Sigmoid colon (tissue), 7 donors: ENCODE measurements around the gene RNFT2. TPM values are rescaled to one million over a fixed set of nuclear protein-coding genes. Genes with fewer than 3 reads are reported as not detected.
"Not testable (repeated sequence)": the region's sequence is repeated elsewhere in the genome, so short reads cannot be mapped to it uniquely, and the experiment has no call there.

Experiments
- DNase-seq: peaks from one replicate; pipeline ENCODE4 v3.0.0-alpha.2; 2019
- H3K27ac ChIP-seq, 4 donors: fragments of 200-600 bp; sonication (generic); one replicate each; pipeline ENCODE4 v1.5.1; 2016 to 2019; ENCODE audit warnings: mild to moderate bottlenecking in 1 of 4
- H3K27me3 ChIP-seq, 3 donors: fragments of 200-600 bp; sonication (generic); one replicate each; pipeline ENCODE4 v1.5.1; 2019; ENCODE audit warnings: mild to moderate bottlenecking in 1 of 3
- H3K36me3 ChIP-seq, 4 donors: fragments of 200-600 bp; sonication (generic); one replicate each; pipeline ENCODE4 v1.5.1; 2016 to 2019
- H3K4me1 ChIP-seq, 4 donors: fragments of 200-600 bp; sonication (generic); one replicate each; pipeline ENCODE4 v1.5.1; 2017 to 2019
- H3K4me3 ChIP-seq, 4 donors: fragments of 200-600 bp; sonication (generic); one replicate each; pipeline ENCODE4 v1.5.1; 2017 to 2019; ENCODE audit warnings: mild to moderate bottlenecking in 2 of 4, moderate library complexity in 1 of 4
- H3K9me3 ChIP-seq, 4 donors: fragments of 200-600 bp in 3 of 4; sonication (generic) in 3 of 4; one replicate each; pipeline versions ENCODE4 v1.5.1 to v1.6.1; 2013 to 2019
- EP300 ChIP-seq, 4 donors: sonication (generic); formaldehyde crosslinking; IDR thresholded peaks; one replicate each; pipeline ENCODE4 v1.6.1; 2017; ENCODE audit warnings: antibody characterized with exemption in 4 of 4
- POLR2A ChIP-seq, 2 donors: fragments of 450-650 bp; IDR thresholded peaks; one replicate each; pipeline ENCODE4 v1.6.1; 2016; ENCODE audit warnings: antibody characterized with exemption in 2 of 2, mild to moderate bottlenecking in 2 of 2, moderate library complexity in 2 of 2
- POLR2AphosphoS5 ChIP-seq, 4 donors: sonication (generic); formaldehyde crosslinking; IDR thresholded peaks; one replicate each; pipeline ENCODE4 v1.6.1; 2017; ENCODE audit warnings: antibody characterized with exemption in 4 of 4
- WGBS, 2 donors: extraction: QIAGEN DNeasy Blood & Tissue Kit; methylation state at CpG; one replicate each; pipeline ENCODE4 v1.1.7; 2013; 5-methylcytosine and 5-hydroxymethylcytosine counted together
- intact Hi-C: fragments of 100-400 bp; cut with DNase I; formaldehyde crosslinking; loops from one replicate; pipeline ENCODE4 v1.15.1; 2023
- polyA plus RNA-seq, 3 donors: library from polyadenylated mRNA; stranded (reverse); fragments of 200-250 nt; gene quantifications; one replicate each; pipeline ENCODE4 v1.2.3, GENCODE V29; 2013
- total RNA-seq, 4 donors: library from RNA; depleted of rRNA; stranded (reverse); fragments of >200 nt; gene quantifications; one replicate each; pipeline ENCODE4 v1.1.0, GENCODE V29; 2016
- TF ChIP-seq, protein P1 (sequence below), 4 experiments: fragments of 450-650 bp in 3 of 4; fragments of 200-600 bp in 1 of 4; IDR thresholded peaks; one replicate each; pipeline ENCODE4 v1.5.1; 2016 to 2019; ENCODE audit warnings: antibody characterized with exemption in 4 of 4, mild to moderate bottlenecking in 3 of 4, moderate library complexity in 2 of 4
- donor health status: healthy with polysubstance abuse.
- donor health status: Bipolar disorder and iron deficiency.
- donor health status: healthy.

RNFT2 gene
- total and polyA plus RNA-seq, 7 donors: 0.36 to 4.3 (median 1.1) TPM

DNA sequence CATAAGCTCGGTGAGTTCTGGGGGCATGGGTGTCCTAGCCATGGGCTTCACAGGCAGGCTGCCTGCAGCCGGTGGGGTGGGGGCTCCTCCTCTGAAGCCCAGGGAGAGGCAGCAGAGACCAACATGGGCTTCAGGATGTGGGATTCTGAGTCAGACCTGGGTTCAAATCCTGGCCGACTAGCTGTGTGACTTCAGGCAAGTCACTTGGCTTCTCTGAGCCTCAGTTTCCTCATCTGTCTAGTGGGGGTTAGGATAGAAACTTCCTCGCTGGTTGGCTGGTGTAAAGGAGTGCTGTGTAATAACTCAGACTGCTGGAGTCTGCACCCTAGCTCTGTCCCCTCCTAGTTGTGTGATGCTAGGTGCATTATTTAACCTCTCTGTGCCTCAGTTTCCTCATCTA lies 12.2 kb downstream of the RNFT2 start:
- DNase-seq: no peak
- no peaks in the 10 kb centered on the region for H3K27me3 ChIP-seq
- WGBS, 2 donors: 94 to 96% methylated on average over 4 of the region's 4 CpGs
- H3K9me3 ChIP-seq: no peaks in the 10 kb centered on the region
- H3K36me3 ChIP-seq: no peaks in the 10 kb centered on the region
- no peaks in the 10 kb centered on the region for H3K4me1 ChIP-seq
- TF ChIP-seq, protein P1, sequence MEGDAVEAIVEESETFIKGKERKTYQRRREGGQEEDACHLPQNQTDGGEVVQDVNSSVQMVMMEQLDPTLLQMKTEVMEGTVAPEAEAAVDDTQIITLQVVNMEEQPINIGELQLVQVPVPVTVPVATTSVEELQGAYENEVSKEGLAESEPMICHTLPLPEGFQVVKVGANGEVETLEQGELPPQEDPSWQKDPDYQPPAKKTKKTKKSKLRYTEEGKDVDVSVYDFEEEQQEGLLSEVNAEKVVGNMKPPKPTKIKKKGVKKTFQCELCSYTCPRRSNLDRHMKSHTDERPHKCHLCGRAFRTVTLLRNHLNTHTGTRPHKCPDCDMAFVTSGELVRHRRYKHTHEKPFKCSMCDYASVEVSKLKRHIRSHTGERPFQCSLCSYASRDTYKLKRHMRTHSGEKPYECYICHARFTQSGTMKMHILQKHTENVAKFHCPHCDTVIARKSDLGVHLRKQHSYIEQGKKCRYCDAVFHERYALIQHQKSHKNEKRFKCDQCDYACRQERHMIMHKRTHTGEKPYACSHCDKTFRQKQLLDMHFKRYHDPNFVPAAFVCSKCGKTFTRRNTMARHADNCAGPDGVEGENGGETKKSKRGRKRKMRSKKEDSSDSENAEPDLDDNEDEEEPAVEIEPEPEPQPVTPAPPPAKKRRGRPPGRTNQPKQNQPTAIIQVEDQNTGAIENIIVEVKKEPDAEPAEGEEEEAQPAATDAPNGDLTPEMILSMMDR (IDR thresholded peaks at IDR 0.05): no peak
- TF ChIP-seq POLR2AphosphoS5 (IDR thresholded peaks at IDR 0.05) (no peak), POLR2A (IDR thresholded peaks at IDR 0.05) (no peak), EP300 (IDR thresholded peaks at IDR 0.05) (no peak)
- no peak overlapping the region for H3K4me3 ChIP-seq
- intact Hi-C loops: no loop called here
- no peak overlapping the region for H3K27ac ChIP-seq

DNA sequence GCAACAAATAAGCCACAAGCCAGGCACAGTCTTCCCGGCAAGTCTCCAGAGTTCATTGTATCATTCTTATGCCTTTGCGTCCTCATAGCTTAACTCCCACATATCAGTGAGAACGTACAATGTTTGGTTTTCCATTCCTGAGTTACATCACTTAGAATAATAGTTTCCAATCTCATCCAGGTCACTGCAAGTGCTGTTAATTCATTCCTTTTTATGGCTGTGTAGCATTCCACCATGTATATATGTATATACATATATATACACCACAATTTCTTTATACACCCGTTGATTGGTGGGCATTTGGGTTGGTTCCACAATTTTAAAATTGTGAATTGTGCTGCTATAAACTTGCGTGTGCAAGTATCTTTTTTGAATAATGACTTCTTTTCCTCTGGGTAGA lies 16.0 kb downstream of the RNFT2 start:
- H3K36me3 ChIP-seq, intact Hi-C loops, H3K4me1 ChIP-seq, H3K9me3 ChIP-seq, H3K4me3 ChIP-seq, H3K27ac ChIP-seq, H3K27me3 ChIP-seq: not testable (repeated sequence)
- peak; percentile 12 for DNase-seq
- WGBS, 2 donors: 93 to 95% methylated on average over 5 of the region's 5 CpGs

DNA sequence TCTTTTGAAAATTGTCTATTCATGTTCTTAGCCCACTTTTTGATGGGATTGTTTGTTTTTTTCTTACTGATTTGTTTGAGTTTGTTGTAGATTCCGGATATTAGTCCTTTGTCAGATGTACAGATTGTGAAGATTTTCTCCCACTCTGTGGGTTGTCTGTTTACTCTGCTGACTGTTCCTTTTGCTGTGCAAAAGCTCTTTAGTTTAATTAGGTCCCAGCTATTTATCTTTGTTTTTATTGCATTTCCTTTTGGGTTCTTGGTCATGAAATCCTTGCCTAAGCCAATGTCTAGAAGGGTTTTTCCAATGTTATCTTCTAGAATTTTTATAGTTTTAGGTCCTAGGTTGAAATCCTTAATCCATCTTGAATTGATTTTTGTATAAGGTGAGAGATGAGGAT lies 16.7 kb downstream of the RNFT2 start:
- H3K27ac ChIP-seq, H3K27me3 ChIP-seq, DNase-seq, H3K4me1 ChIP-seq, intact Hi-C loops, H3K4me3 ChIP-seq, H3K9me3 ChIP-seq, H3K36me3 ChIP-seq: not testable (repeated sequence)
- WGBS, 2 donors: 81 to 93% methylated on average over 1 of the region's 1 CpG

DNA sequence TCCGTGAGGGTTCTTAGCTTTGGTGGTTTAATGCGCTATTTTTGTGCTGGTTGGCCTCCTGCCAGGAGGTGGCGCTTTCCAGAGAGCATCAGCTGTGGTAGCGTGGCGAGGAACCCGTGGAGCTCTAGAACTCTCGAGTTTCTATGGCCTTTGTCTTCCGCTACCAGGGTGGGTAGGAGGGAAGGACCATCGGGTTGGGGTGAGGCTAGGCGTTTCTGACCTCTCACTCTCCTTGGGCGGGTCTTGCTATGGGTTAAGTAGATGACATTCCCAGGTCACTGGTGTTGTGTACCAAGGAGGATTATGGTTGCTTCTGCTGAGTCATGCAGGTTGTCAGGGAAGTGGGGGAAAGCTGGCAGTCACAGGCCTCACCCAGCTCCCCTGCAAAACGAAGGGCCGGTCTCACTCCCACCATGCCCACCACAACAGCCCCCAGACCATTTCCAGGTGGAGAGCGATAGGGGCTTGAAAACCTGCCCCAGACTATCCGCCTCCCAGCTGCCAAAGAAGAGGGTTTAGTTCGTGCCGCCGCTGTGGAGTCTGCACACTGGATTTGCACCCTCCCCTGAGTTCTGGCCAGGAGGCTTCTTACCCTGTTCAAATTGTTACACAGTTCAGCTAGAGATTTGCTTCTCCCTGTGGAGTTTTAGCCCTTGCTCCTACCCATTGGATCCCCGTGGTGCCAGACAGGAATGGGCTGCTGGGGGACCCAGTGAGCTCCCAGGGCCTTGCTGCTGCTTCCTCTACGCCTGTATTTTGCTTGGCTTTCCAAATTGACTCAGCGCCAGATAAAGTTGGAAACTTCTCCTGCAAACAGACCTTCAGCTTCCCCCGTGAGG lies 21.9 kb downstream of the RNFT2 start:
- H3K4me1 ChIP-seq: no peaks in the 10 kb centered on the region
- intact Hi-C loops: no loop called here
- no peaks in the 10 kb centered on the region for H3K36me3 ChIP-seq
- no peak for TF ChIP-seq POLR2A (IDR thresholded peaks at IDR 0.05)
- TF ChIP-seq POLR2AphosphoS5 (IDR thresholded peaks at IDR 0.05): no peak
- TF ChIP-seq, protein P1 (IDR thresholded peaks at IDR 0.05): no peak
- no peak for TF ChIP-seq EP300 (IDR thresholded peaks at IDR 0.05)
- no peaks in the 10 kb centered on the region for H3K27me3 ChIP-seq
- peak; percentile 41 for DNase-seq
- no peaks in the 10 kb centered on the region for H3K9me3 ChIP-seq
- H3K27ac ChIP-seq: no peak overlapping the region
- H3K4me3 ChIP-seq: no peak overlapping the region
- WGBS, 2 donors: 74 to 89% methylated on average over 22 of the region's 22 CpGs

DNA sequence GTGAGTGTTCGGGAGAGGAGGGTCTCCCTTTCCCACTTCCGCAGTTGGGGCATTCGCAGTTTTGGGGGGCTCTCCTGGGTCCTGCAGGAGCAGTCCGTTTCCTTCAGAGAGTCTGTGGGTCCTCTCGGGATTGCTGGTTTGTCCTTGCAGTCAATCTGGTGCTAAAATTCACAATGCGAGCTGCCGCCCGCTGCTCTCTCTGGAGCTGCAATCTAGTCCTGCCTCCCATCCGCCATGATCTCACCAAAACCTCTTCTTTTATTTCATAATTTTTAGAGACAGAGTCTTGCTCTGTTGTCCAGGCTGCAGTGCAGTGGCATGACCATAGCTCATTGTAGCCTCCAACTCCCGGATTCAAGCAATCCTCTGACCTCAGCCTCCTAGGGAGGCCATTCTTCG lies 22.5 kb downstream of the RNFT2 start:
- WGBS, 2 donors: 94 to 95% methylated on average over 11 of the region's 11 CpGs
- no peaks in the 10 kb centered on the region for H3K9me3 ChIP-seq
- no peak overlapping the region for H3K4me3 ChIP-seq
- H3K27ac ChIP-seq: no peak overlapping the region
- DNase-seq: no peak
- intact Hi-C loops: no loop called here
- no peaks in the 10 kb centered on the region for H3K27me3 ChIP-seq
- H3K4me1 ChIP-seq: no peaks in the 10 kb centered on the region
- H3K36me3 ChIP-seq: no peaks in the 10 kb centered on the region
- TF ChIP-seq EP300 (IDR thresholded peaks at IDR 0.05) (no peak), POLR2A (IDR thresholded peaks at IDR 0.05) (no peak), POLR2AphosphoS5 (IDR thresholded peaks at IDR 0.05) (no peak)
- TF ChIP-seq, protein P1 (IDR thresholded peaks at IDR 0.05): no peak

DNA sequence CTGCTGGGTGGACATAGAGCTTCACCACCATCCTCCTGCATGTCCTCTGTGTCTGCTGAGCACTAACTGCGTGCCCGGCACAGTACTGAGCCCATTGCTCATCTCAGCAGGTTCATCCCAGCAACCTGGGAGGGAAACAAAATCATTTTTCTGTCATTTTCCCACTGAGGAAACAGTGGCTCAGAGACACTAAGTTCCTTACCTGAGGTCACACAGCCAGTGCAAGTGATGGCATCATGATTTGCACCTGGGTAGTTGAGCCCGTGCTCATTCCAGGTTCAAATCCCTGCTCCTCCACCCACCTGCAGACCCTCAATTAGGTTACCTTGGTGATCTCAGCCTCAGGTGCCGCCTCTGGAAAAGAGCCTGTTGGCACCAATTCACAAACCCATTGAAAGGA lies 23.4 kb downstream of the RNFT2 start:
- H3K4me3 ChIP-seq: no peak overlapping the region
- no peak overlapping the region for H3K27ac ChIP-seq
- DNase-seq: peak; percentile 30
- H3K9me3 ChIP-seq: no peaks in the 10 kb centered on the region
- TF ChIP-seq, protein P1 (IDR thresholded peaks at IDR 0.05): no peak
- TF ChIP-seq POLR2AphosphoS5 (IDR thresholded peaks at IDR 0.05) (no peak), POLR2A (IDR thresholded peaks at IDR 0.05) (no peak), EP300 (IDR thresholded peaks at IDR 0.05) (no peak)
- H3K36me3 ChIP-seq: no peaks in the 10 kb centered on the region
- H3K27me3 ChIP-seq: no peaks in the 10 kb centered on the region
- no peaks in the 10 kb centered on the region for H3K4me1 ChIP-seq
- intact Hi-C loops: no loop called here
- WGBS, 2 donors: 96 to 97% methylated on average over 4 of the region's 4 CpGs
